Glutamatergic neuron (in vitro differentiated cells): Measurements from ENCODE around the gene TCEA2. TPM values are rescaled to one million over a fixed set of nuclear protein-coding genes. Genes with fewer than 3 reads are reported as not detected.
A peak's percentile ranks its signal among the peaks of the same experiment; 100 is the strongest.

Experiments used
- DNase-seq: peaks from one replicate; pipeline ENCODE4 v3.0.0; 2022
- H3K27ac Mint-ChIP-seq: one replicate; pipeline ENCODE4 v1.8.0; 2020; ENCODE audit warnings: mild to moderate bottlenecking, mixed read lengths, inconsistent platforms; ENCODE audit not compliant: unreplicated experiment
- H3K27me3 Mint-ChIP-seq: one replicate; pipeline ENCODE4 v1.8.0; 2020; ENCODE audit warnings: mild to moderate bottlenecking, moderate library complexity, mixed read lengths, inconsistent platforms; ENCODE audit not compliant: unreplicated experiment
- H3K36me3 Mint-ChIP-seq: one replicate; pipeline ENCODE4 v1.8.0; 2020; ENCODE audit warnings: mild to moderate bottlenecking, mixed read lengths, inconsistent platforms; ENCODE audit not compliant: unreplicated experiment
- H3K4me1 Mint-ChIP-seq: one replicate; pipeline ENCODE4 v1.8.0; 2020; ENCODE audit warnings: mild to moderate bottlenecking, low read depth, mixed read lengths, inconsistent platforms; ENCODE audit not compliant: unreplicated experiment
- H3K4me3 Mint-ChIP-seq: one replicate; pipeline ENCODE4 v1.8.0; 2020; ENCODE audit warnings: mild to moderate bottlenecking, mixed read lengths, inconsistent platforms; ENCODE audit not compliant: unreplicated experiment
- H3K9me3 Mint-ChIP-seq: one replicate; pipeline ENCODE4 v1.8.0; 2020; ENCODE audit warnings: mild to moderate bottlenecking, moderate library complexity, mixed read lengths, inconsistent platforms; ENCODE audit not compliant: unreplicated experiment
- CTCF ChIP-seq: fragments of 200-600 bp; sonication (generic); IDR thresholded peaks from one replicate; pipeline ENCODE4 v1.5.0; 2021; ENCODE audit not compliant: partially characterized antibody, unreplicated experiment
- total RNA-seq: library from RNA; stranded (reverse); fragmentation: NEBNext Ultra II Directional; extraction: Animal tissue kit (Norgen Biotek cat#: 25700); gene quantifications from one replicate; pipeline ENCODE4 v1.2.1, GENCODE V29; 2021; ENCODE audit not compliant: unreplicated experiment

The TCEA2 gene
- total RNA-seq, 1 donor from 2014 or later, result 102 TPM

- Mint-ChIP-seq H3K4me3 (peak overlapping the region; percentile 92), H3K36me3 (no peaks in the 10 kb centered on the region), H3K27me3 (peaks cover 5% of the 10 kb centered on the region), H3K9me3 (peaks cover 3% of the 10 kb centered on the region), H3K4me1 (peaks cover 8% of the 10 kb centered on the region), H3K27ac (peak overlapping the region; percentile 62)
- peak; percentile 61 for DNase-seq
- no peak for TF ChIP-seq CTCF
These were observed 569 bp downstream of the TCEA2 start for GRCh38 chr20:64063389-64064144.

GRCh38 chr20:64064145-64064698 lies 1.2 kb downstream of the TCEA2 start:
- no peak for TF ChIP-seq CTCF
- Mint-ChIP-seq H3K4me1 (peaks cover 8% of the 10 kb centered on the region), H3K4me3 (peak overlapping the region; percentile 92), H3K36me3 (no peaks in the 10 kb centered on the region), H3K27ac (peak overlapping the region; percentile 62), H3K27me3 (peaks cover 5% of the 10 kb centered on the region), H3K9me3 (peaks cover 3% of the 10 kb centered on the region)
- no peak for DNase-seq

DNA sequence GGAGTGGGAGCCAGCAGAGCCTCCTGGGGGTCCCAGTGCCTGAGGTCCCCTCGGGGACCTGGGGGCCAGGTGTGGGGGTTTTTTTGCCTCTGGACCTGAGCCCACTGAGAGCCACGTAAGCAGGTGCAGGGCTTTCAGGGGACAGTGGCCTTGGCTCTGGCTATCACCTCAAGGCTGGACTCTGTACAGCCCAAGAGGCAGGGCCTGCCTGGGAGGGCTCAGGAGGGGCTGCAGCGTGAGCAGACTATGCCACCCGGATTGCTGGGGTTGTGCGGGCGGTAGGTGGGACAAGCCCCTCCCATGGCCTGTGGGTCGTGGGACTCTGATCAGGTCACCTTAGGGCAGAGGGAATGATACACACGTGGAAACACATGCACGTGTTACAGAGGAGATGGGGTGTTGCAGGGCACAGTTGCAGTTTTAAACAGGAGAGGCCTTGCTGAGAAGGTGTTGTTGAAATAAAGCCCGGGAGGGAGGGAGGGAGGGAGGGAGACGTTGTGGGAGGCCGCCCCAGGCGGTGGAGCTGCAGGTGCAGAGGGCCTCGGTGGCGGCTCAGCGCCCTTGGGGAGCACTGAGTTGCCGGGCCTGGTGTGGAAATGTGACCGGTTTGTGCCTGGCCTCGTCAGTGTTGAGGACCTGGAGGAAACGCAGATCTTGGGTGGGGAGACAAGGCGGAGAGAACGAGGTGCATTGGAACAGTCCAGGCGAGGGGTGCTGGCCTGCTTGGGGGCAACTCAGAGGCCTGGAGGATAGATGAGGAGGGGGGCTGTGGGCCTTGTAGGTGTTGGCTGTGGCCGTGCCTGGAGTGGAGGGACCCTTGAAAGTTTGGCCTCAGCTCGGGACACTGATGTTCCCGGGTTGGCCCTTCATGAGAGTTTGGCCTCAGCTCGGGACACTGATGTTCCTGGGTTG lies 2.3 kb downstream of the TCEA2 start:
- Mint-ChIP-seq H3K27me3 (peaks cover 5% of the 10 kb centered on the region), H3K4me1 (peaks cover 8% of the 10 kb centered on the region), H3K4me3 (no peak overlapping the region), H3K36me3 (no peaks in the 10 kb centered on the region), H3K27ac (no peak overlapping the region), H3K9me3 (peaks cover 3% of the 10 kb centered on the region)
- no peak for TF ChIP-seq CTCF
- no peak for DNase-seq

DNA sequence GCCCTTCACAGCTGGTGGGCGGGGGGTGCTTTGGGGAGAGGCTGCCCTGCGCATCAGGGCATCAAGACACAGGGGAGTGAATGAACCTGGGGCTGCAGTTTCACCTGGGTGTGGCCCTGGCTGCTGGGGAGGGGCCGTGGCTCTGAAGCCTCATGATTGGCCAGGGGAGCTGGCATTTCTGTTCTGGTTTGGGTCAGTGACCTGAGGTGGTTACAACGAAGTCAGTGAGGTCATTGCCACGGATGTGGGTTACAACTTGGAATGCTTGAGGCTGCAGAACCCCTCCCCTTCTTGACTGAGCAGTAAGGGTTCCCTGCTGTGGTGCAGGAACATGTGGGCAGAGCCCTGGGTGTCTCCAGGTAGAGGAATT lies 3.0 kb downstream of the TCEA2 start:
- Mint-ChIP-seq H3K4me1 (peaks cover 8% of the 10 kb centered on the region), H3K27me3 (peaks cover 5% of the 10 kb centered on the region), H3K9me3 (peaks cover 3% of the 10 kb centered on the region), H3K27ac (no peak overlapping the region), H3K36me3 (no peaks in the 10 kb centered on the region), H3K4me3 (no peak overlapping the region)
- DNase-seq, result no peak
- no peak for TF ChIP-seq CTCF
